GM12865 (cell line): ENCODE data around the gene BCL6B.

Experiments
- DNase-seq: peaks from one replicate; pipeline ENCODE4 v3.0.0; 2010; ENCODE audit warnings: low read depth
- H3K4me3 ChIP-seq: 2 replicates; pipeline ENCODE4 v1.5.1; 2011; ENCODE audit warnings: mild to moderate bottlenecking, low read depth, low read length, control low read depth
- CTCF ChIP-seq: IDR thresholded peaks from 2 replicates; pipeline ENCODE4 v1.5.1; 2011; ENCODE audit warnings: low read length, control low read depth, low read depth, inconsistent platforms; ENCODE audit not compliant: insufficient read depth; ENCODE audit errors: missing control alignments

Gene BCL6B

DNA sequence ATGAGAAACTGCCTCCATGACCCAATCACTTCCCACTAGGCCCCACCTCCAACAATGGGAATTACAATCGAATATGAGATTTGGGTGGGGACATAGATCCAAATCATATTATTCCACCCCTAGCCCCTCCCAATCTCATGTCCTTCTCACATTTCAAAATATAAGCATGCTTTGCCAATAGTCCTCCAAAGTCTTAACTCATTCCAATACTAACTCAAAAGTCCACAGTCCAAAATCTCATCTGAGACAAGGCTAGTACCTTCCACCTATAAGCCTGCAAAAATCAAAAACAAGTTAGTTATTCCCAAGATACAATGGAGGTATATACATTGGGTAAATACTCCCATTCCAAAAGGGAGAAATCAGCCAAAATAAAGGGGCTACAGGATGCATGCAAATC is 44.3 kb downstream of the BCL6B start:
- TF ChIP-seq CTCF: no peak
- H3K4me3 ChIP-seq: no peak overlapping the region
- no peak for DNase-seq

DNA sequence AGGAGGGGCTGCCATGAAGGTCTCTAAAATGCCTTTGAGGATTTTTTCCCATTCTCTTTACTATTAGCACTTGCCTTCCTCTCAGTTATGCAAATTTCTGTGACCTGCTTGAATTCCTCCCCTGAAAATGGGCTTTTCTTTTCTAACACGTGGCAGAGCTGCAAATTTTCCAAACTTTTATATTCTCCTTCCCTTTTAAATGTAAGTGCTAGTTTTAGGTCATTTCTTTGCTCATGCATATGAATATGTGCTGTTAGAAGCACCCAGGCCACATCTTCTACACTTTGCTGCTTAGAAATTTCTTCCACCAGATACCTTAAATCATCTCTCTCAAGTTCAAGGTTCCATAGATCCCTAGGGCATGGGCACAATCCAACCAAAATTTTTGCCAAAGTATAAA is 45.4 kb downstream of the BCL6B start:
- DNase-seq: no peak
- no peak for TF ChIP-seq CTCF
- H3K4me3 ChIP-seq: no peak overlapping the region

DNA sequence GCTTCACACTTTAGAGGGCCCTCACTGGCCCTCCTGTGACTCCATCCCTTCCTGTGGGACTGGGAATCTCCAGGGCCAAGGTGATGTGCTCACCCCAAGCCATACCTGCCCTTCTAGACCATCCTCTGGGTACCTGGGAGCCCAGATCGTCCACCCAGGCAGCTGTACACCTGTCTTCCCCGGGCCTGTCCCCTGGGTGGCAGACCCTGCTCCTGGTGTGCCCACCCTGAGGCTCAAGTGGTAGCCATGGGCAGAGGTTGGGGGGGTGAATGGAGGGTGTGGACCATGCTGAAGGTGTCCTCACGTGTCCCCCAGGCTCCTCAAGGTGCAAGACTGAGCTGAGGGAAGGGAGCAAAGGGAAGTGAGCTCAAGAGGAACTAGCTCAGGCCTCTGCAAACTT is 47.9 kb downstream of the BCL6B start:
- DNase-seq: no peak
- TF ChIP-seq CTCF: no peak

GRCh38 chr17:7072406-7072805 is 49.6 kb downstream of the BCL6B start:
- no peak overlapping the region for H3K4me3 ChIP-seq
- DNase-seq: no peak
- no peak for TF ChIP-seq CTCF

More for the DNA sequence above, 47.9 kb downstream of the BCL6B start:
- no peak overlapping the region for H3K4me3 ChIP-seq

DNA sequence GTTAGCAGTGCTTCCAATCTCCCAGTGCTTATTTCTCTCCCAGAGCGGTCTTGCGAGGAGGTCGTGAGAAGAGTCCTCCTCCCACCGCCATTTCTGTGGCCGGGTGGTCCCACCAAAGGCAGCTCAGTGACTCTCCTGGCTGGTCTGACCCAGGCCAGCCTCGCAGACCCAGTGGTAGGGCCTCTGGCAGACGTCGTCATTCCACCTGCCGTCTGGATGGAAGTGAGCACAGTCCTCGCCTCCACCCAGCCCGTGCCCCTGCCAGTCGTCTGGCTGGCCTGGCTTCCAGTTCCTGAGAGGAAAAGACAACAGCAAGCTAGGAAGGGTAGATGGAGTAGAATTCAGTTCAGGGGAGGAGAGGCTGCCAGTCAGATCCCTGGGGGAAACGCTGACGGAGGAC is 52.1 kb downstream of the BCL6B start:
- DNase-seq: no peak
- no peak for TF ChIP-seq CTCF
- no peak overlapping the region for H3K4me3 ChIP-seq

DNA sequence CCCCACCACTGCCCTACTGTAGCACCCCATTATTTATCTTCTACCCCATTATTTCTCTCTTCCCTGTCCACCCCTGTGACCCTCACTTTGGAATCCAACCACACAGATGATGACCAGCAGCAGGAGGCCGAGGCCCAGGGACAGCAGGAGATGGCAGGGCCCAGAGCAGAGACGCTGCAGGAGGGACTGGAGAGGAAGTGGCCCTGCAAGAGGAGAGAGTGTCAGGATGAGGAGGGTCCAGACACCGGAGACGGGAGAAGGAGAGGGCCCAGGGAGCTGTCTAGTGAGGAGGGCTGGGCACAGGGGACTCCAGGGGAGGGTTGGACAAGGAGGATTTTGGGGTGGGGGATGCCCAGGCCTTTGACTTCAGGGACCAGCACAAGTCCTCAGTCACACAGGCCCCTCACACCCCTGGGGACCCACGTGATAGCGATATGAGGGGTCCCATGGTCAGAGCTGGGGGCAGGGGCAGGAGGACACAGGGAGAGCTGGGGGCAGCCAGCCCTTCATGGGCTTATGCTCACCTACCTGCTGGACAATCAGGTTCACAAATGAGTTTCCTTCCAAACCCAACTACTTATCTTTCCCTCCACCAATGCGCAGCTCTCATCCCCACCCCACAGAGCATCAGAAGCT is 55.2 kb downstream of the BCL6B start:
- DNase-seq: no peak
- H3K4me3 ChIP-seq: no peak overlapping the region
- TF ChIP-seq CTCF: no peak

DNA sequence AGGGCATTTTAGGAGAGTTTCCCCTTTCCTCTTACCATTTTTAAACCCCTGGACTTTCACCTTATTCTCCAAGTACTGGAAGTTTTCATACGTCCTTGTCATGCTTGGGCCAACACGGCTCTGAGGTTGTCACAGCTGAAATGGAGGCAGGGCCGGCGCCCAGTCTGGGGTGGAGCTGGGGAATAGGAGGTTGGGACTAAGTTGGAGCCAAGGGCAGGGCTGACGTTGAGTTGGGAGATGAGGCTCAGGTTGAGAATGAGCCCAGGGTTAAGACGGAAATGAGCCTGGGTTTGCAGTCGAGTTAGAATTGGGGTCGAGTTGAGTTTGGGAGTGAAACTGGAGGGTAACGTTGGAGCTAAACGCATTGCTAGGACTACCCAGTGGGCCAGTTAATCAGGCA is 55.9 kb downstream of the BCL6B start:
- no peak for DNase-seq
- TF ChIP-seq CTCF: no peak

More for the DNA sequence above, 55.9 kb downstream of the BCL6B start:
- H3K4me3 ChIP-seq: no peak overlapping the region
